ENCODE measurements around the gene MCF2L.

MCF2L gene

DNA sequence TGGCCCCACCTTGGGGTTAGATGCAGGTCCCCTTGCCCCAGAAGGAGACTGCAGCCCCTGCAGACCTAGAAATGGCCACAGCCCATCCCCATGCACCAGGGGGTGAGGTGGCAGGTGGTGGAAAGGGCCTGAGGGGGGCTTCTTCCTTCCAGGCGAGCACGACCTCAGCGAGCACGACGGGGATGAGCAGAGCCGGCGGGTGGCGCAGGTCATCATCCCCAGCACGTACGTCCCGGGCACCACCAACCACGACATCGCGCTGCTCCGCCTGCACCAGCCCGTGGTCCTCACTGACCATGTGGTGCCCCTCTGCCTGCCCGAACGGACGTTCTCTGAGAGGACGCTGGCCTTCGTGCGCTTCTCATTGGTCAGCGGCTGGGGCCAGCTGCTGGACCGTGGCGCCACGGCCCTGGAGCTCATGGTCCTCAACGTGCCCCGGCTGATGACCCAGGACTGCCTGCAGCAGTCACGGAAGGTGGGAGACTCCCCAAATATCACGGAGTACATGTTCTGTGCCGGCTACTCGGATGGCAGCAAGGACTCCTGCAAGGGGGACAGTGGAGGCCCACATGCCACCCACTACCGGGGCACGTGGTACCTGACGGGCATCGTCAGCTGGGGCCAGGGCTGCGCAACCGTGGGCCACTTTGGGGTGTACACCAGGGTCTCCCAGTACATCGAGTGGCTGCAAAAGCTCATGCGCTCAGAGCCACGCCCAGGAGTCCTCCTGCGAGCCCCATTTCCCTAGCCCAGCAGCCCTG, 149.4 kb downstream of the MCF2L start:
- no peak for DNase-seq

DNA sequence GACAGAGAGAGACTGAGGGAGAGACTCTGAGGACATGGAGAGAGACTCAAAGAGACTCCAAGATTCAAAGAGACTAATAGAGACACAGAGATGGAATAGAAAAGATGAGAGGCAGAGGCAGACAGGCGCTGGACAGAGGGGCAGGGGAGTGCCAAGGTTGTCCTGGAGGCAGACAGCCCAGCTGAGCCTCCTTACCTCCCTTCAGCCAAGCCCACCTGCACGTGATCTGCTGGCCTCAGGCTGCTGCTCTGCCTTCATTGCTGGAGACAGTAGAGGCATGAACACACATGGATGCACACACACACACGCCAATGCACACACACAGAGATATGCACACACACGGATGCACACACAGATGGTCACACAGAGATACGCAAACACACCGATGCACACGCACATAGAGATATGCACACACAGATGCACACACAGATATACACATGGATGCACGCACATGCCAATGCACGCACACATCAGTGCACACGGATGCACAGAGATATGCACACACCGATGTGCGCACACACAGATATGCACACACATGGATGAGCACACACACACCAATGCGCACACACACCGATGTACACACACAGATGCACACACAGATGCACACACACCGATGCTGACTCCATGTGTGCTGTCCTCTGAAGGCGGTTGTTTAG, 150.3 kb downstream of the MCF2L start:
- no peak for DNase-seq

DNA sequence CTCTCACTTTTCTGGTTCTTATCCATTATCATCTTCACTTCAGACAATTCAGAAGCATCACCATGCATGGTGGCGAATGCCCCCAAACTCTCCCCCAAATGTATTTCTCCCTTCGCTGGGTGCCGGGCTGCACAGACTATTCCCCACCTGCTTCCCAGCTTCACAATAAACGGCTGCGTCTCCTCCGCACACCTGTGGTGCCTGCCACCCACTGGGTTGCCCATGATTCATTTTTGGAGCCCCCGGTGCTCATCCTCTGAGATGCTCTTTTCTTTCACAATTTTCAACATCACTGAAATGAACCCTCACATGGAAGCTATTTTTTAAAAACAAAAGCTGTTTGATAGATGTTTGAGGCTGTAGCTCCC, 150.8 kb downstream of the MCF2L start:
- DNase-seq = no peak

DNA sequence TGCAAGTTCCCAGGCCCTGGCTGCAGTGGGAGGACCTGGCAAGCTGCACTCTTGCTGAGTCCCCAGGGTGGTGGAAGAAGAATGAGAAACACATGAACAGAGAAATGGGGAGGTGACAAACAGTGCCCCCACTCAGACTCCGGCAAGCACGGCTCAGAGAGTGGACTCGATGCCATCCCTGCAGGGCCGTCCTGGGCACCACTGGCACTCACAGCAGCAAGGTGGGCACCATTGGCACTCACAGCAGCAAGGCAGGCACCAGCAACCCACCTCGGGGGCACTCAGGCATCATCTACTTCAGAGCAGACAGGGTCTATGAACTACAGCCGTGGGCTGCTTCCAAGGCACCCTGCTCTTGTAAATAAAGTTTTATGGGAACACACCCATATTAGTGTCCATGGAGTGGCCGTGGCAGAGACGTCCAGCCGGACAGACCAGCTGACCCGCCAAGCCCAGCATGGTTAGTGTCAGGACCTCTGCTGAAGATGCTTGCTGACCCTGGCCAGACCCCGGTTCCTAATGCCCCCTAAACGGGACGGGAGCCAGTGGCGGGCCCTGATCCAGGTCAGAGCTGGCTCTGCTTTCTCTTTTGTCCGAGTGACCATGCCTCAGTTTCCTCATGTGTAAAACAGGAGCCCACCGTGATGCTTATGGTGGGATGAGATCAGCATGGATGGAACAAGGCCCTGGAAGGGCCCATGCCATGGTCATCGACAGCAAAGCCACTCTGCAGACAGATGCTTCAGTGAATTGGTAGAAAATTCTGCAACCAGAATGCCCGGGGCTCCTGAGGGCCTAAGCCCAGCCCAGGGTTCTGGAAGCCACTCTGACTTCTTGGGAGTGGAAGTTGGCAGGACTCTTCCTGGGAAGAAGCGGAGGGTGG, 151.5 kb downstream of the MCF2L start:
- DNase-seq = no peak

DNA sequence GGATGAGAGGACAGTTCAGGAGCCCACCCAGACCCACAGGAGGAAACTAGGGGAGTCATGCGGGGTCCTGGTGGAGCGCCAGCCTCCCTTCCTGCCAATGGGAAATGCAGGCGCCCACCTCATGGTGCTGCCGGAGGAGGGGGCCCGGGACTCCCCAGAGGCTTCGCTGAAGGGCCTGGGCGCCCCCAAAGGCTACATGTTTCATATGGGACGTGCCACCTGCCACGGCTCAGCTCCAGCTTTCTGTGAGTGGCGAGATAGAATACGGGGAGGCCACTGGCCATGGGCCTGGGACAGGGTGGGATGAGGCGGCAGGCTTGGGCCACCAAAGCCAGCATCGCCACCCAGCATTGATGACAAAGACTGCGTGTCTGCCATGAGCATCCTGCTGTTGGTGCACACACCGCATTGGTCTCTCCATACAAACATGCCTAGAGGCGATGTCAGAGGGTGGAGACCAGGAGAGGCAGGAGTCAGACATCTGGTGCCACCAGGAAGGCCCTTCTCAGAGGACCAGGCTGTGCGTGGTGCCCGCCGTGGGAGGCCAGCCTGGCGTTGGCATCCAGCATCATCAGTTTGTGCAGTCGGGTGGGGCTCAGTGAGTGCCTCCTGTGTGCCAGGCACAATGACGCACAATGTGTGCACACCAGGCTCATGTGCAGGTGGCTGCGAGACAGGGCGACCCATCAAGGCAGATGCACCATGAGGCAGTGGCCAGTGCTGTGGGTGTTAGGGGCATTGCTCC, 152.3 kb downstream of the MCF2L start:
- DNase-seq = no peak

DNA sequence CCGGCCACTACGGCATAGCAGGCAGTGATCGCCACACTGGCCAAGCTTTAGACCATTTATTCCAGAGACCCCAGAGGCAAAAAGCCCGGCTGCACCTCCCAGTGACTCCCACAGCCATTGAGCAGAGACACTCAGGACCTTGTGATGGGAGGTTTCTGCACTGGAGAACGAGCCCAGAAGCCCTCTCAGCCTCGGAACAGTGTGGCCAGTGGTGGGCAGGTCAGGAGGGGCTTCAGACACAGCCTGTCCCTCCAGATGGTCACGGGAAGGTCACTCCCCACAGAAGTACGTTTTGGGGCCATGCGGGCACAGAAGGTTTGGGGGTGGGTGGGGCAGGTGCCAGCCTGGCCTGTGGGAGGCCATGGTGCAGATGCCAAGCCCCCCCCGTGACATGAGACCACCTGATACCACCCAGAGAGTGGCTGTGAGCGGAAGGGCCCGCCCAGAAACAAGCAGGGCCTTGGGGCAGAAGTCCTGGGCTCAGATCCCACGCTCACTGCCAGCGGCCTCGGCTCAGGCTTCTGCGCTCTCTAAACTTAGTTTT, 153.0 kb downstream of the MCF2L start:
- no peak for DNase-seq

DNA sequence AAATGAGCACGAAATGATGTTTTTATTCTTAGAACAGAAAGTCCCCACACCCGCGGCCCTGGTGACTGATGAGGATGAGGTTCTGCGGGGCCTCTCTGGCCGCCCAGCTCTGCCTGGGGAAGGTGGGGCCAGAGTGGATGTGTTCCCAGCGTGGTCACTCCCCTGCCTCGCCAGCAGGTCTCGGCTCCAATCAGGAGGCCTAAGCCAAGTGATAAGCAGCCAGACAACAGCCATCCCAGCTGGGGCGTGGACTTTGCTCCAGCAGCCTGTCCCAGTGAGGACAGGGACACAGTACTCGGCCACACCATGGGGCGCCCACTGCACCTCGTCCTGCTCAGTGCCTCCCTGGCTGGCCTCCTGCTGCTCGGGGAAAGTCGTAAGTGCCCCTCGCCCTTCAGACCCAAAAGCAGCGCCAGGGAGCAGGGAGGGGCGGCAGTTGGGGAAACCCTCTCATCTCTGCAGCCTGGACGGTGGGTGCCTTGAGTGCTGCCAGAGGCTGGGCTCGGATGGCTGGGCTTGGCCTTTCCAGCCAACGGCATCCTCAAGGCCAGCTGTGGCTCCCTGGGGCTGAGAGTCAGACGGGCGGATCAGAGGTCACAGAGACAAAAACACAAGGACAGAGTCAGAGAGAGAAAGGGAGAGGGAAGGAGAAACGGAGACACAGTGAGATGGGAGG, 153.7 kb downstream of the MCF2L start, which contains the start of gene F10:
Gene F10 (plus strand): TSS at position 250 of the 676 bp plus-strand sequence. CDS start 57 bp downstream, at position 307.
- no peak for DNase-seq

DNA sequence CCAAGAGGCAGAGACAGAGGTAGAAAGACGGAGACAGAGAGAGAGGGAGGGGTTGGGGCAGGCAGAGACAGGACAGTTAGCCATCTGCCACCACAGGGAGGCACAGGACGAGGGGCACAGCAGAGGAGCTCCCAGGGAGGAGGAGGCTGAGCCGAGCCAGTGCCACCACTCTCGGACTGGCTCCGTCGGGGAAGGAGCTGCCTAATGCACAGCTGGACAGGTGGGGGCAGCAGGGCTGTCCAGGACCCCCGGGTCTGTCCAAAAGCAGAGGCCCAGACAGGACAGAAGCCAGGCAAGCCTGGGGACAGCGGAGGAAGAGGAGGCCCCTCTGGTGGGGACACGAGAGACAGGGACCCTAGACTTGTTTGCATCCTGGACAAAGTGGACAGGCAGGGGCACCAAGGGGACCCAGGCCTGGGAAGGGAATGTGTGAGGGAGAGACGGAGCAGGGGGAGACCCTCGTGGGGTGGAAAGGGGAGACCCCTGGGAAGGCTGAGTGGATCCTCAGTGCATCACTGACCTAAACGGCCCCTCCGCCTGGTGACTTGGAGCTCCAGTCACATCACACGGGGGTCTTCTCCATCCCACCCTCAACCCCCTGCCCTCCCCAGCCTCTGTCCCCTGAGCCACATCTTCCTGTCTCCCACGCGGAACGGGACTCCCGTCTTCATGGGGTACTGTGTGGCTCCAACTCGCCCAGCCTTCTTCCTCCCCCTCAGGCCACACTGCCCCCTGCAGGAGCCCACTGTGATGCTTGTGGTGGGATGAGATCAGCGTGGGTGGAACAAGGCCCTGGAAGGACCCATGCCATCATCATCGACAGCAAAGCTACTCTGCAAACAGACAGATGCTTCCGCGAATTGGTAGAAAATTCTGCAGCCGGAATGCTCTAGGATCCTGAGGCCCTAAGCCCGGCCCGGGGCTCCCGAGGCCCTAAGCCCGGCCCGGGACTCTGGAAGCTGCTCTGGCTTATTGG, 154.5 kb downstream of the MCF2L start:
- no peak for DNase-seq

DNA sequence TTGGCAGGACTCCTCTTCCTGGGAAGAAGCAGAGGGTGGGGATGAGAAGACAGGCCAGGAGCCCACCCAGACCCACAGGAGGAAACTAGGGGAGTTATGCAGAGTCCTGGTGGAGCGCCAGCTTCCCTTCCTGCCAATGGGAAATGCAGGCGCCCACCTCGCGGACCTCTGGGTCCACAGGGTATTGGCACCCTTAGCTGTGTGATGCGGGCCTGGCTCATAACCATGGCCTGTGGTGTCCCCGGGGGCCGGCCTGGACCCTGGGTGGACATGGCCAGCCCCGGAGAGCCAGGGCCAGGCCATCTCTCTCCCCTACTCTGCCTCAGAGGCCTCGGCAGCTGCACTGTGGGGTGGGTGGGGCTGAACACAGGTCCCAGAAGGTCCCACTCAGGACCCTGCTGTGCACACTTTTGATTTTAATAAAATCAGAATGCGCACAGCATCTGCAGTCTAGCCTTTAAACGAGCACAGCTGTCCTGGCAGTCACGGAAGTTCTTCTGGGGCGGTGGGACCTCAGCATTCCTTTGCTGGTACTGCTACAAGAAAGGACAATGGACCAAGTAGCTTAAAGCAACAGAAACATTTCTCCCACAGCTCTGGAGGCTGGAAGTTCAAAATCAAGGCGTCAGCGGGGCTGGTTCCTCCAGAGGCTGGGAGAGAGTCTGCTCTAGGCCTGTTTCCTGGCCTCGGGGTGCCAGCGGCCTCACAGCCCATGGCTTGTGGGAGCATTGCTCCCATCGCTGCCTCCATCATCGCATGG, 155.4 kb downstream of the MCF2L start:
- DNase-seq = no peak

DNA sequence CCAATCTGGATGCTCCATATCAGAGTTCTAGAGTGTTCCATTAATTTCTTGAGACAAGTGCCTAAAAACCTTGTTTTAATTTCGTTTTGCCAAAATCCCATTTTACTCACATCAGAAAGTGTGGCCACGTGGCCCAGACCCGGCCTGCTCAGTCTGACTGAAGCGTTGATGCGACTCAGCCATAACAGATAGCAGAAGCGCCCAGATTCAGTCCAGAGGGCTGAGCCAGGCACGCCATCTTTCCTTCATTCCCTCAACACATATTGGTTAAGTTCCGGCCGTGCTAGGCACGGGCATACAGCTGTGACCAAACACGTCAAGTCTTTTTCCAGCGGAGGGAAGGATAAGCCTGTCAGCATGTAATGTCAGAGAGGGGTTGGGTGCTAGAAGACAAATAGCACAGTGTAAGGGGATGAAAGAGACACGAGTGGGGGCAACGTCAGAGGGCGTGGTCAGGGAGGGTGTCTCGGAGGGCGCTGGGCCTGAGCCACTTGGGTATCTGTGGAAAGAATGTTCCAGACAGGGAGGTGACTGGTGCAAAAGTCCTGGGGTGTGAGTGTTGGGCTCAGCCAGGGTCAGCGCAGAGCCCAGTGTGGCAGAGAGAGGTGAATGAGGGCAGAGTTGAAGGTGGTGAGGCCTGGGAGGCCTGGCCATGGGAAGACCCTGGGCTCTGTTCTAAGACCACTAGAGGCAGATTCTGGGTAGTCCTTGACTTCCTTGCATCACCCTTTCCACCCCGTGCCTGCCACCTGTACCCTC, 156.7 kb downstream of the MCF2L start:
- no peak for DNase-seq

DNA sequence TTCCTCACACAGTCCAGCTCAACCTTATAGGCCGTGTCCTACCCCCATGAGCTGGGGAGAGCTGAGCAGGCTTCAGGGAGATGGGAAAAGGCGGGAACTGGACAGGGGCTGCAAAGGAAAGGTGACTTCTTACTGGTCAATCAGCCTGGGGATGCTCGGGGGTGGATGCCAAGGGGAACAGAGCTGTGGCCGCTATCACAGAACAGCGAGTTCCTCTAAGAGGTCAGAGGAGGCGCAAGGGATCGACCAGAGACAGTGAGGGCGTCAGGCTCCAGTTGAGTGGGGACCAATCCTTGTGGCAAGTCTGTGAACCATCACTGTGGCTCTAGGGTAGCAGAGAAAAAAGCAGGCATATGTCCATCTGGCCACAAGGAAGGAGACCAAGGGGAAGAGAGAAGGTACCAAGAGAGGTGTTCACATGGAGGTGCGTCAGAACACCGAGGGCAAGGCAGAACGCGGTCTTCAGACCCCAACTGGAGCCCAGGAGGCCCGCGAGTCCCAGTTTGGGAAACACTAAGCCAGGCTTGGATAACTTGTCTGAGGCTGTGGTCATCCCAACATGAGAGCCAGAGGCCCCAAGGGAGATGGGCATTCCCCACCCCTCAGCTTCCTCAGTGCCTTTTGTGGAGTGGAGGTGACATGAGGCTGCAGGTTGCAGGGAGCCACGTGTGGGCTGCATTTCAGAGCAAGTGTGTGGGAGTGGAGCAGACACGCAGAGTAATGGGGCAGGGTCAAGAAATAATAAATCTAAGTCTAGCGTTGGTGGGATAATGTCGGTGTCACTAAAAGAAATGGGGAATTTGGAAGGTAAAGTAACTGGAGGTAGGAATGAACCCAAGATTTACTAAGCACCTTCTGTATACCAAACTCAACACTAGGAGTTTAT, 157.5 kb downstream of the MCF2L start:
- DNase-seq = no peak

DNA sequence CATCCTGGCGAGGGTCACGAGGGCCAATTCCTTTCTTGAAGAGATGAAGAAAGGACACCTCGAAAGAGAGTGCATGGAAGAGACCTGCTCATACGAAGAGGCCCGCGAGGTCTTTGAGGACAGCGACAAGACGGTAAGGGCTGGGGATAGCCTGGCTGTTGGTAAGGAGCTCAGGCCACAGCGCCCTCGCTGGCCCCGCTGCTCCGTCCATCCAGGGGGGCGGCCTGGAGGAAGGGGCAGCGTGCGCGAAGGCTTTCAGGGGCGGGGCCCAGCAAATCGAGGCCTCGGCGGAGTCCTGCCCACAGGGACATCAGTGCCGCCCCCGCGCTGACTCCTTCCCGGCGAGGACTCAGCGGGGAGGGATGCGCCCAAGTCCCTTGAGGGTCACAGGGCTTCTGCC, 160.5 kb downstream of the MCF2L start:
- no peak for DNase-seq

DNA sequence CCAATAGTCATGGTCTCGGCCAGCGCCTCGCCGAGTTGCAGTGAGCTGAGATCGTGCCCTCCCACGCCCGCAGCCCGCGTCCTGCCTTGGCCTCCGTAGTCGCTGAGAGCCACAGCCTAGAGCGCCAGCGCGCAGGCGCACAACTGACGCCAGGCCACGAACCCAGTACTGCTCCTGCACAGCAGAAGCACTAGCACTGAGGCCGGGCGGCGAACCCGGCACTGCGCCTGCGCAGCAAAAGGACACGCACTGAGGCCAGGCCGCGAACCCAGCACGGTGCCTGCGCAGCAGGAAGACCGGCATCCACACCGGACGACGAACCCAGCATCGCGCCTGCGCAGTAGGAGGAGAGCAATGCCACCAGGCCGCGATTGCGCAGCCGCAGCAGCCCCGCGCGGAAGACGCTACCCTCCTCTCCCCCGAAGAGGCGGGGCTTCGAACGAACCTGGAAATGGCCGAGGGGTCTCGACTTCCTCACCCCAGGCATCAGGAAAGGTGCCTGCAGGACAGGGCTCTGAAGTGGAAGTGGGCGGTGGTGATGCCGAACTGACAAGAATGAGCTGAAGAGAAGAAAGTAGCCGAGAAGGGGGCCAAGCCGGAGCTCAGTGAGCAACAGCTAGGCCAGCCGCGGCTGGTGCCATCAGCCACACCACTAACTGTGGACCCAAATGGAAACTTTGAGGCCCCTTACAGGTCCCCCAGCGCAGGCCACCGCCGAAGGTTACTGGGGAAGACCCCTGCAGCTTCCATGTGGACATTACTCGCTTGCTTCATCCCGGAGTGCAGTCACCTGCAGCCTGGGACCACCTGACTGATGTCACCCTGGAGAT, 161.1 kb downstream of the MCF2L start:
- DNase-seq = no peak

DNA sequence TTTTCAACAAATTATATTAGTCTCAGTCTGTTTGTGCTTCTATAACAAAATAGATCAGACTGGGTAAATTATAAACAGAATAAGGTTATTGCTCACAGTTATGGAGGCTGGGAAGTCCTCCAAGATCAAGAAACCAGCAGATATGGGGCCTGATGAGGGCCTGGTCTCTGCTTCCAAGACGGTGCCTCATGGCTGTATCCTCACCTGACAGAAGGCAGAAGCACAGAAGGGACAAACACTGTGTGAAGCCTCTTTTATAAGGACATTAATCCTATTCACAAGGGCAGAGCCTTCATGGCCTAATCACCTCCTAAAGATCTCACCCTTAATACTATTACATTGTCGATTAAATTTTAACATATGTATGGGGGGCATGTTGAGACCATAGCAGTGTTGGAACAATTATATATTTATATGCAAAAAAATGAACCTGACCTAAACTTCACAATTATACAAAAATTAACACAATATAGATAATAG, 166.3 kb downstream of the MCF2L start:
- no peak for DNase-seq

DNA sequence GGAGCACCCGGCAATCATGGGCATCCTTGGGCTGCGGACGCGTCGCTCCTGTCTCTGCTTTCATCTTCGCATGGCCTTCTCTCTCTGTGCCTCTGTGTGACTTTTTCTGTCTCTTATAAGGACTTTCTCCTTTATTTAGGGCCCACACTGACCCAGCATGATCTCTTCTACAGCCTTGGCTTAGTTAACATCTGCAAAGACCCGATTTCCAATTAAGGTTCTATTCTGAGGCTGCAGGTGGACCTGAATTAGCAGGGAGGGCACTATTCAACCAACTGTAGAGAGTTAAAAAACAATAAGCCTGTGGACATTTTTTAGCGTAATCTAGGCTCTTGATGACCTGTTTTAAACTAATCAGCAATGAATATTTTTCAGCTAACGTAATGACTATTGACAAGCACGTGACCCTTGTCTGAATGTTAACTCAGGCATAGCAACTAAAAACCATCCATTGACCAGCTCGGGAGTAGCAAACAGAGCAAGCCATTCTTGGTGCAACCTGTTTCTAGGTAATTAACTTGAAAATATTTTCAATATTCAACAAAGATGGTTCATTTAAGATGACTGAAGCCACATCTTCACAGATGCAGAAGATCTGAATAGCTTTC, 168.8 kb downstream of the MCF2L start:
- DNase-seq = no peak

DNA sequence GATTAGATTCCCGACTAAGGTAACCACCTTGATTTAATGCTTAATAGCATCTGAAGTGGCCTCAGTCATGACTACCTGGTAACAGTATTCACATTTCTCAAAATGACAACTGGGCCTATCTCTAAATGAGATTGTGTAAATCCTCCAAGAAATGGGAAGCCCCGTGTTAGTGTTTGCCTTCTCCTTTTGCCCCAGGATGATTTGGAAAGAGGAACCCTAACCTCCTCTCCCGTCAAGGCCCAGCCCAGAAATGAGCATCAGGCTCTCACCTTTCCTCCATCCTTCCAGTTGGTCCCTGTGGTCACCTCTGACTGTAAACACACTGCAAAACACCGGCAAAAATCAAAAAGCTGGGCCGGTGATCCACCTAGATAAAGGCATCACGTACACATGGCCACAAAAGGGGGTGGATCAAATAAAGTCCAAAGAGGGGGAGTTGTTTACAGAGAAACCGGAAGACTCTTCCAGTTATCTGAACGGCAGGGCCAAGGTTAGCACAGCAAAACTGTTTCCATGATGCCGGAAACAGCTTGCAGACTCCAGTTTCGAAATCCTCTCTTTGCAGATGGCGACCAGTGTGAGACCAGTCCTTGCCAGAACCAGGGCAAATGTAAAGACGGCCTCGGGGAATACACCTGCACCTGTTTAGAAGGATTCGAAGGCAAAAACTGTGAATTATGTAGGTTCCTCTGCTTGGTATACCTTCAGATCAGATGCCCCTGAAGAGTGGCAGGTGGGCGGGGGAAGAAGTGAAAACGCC, 170.0 kb downstream of the MCF2L start:
- DNase-seq = no peak
